Measurements from ENCODE around the gene KSR1. TPM values are rescaled to one million over a fixed set of nuclear protein-coding genes. Genes with fewer than 3 reads are reported as not detected.

Gene KSR1
- total RNA-seq, 1 donor from 2014 or later, result 40.3 TPM

DNA sequence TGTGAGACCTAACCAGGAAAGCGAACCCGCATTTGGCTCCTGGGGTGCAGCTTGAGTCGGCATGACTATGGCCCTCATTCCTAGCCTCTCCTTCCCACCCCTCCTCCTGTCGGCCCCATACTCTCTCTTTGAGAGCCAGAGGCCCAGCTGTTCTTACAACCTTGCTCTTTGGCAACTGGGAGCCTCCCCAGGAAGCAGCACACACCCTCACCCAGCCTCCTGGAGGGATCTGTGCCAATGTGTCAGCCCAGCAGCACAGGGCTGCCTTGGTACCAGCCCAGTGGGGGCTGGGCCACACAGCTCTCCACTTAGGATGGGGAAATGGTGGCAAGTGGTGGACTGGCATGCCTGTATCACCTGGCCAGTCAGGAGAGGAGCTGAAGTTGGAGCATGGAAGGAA is 104.4 kb downstream of the KSR1 start:
- Histone ChIP-seq H3K36me3 (no peaks in the 10 kb centered on the region), H3K27ac (peak overlapping the region; percentile 71), H3K4me3 (peak overlapping the region in 1 of 2 donors; percentile 6), H3K4me1 (peaks cover 23% of the 10 kb centered on the region), H3K27me3 (no peaks in the 10 kb centered on the region), H3K9me3 (no peaks in the 10 kb centered on the region)
- no peak for TF ChIP-seq POLR2A (IDR thresholded peaks at IDR 0.05)
- no peak for DNase-seq (ENCODE audit: extremely low spot score in 2 of 2)
- intact Hi-C loops (cut with DNase I), result loop anchor here (10.0 kb wide), 1 partner anchor 106 kb away; the partner anchor contains the start of gene KSR1

GRCh38 chr17:27562777-27563455 is 106.7 kb downstream of the KSR1 start:
- Histone ChIP-seq H3K9me3 (no peaks in the 10 kb centered on the region), H3K27me3 (no peaks in the 10 kb centered on the region), H3K36me3 (no peaks in the 10 kb centered on the region), H3K4me3 (no peak overlapping the region), H3K4me1 (peaks cover 38% of the 10 kb centered on the region), H3K27ac (no peak overlapping the region)
- intact Hi-C loops (cut with DNase I), result loop anchor here (10.0 kb wide), 1 partner anchor 108 kb away; the partner anchor contains the start of gene KSR1
- DNase-seq (ENCODE audit: extremely low spot score in 2 of 2), result no peak
- no peak for TF ChIP-seq POLR2A (IDR thresholded peaks at IDR 0.05)
- TF ChIP-seq POLR2AphosphoS5 (IDR thresholded peaks at IDR 0.05; ENCODE audit: insufficient read depth in 1 of 2, low read depth in 1 of 2), result no peak
- no peak for TF ChIP-seq CTCF (IDR thresholded peaks at IDR 0.05)

- Histone ChIP-seq H3K27ac (no peak overlapping the region), H3K9me3 (no peaks in the 10 kb centered on the region), H3K36me3 (no peaks in the 10 kb centered on the region), H3K4me1 (peaks cover 44% of the 10 kb centered on the region), H3K4me3 (no peak overlapping the region), H3K27me3 (no peaks in the 10 kb centered on the region)
- intact Hi-C loops (cut with DNase I), result loop anchor here (10.0 kb wide), 1 partner anchor 109 kb away; the partner anchor contains the start of gene KSR1
- TF ChIP-seq POLR2AphosphoS5 (IDR thresholded peaks at IDR 0.05; ENCODE audit: insufficient read depth in 1 of 2, low read depth in 1 of 2) (peak in 1 of 2 donors; percentile 48), CTCF (IDR thresholded peaks at IDR 0.05) (no peak), POLR2A (IDR thresholded peaks at IDR 0.05) (no peak)
- DNase-seq (ENCODE audit: extremely low spot score in 2 of 2), result no peak
Observed at GRCh38 chr17:27563532-27563931, 107.3 kb downstream of the KSR1 start.

- peaks cover 48% of the 10 kb centered on the region for H3K4me1 ChIP-seq
- H3K27ac ChIP-seq, result peak overlapping the region; percentile 5
- no peak overlapping the region for H3K4me3 ChIP-seq
- H3K9me3 ChIP-seq, result no peaks in the 10 kb centered on the region
- no peaks in the 10 kb centered on the region for H3K36me3 ChIP-seq
- intact Hi-C loops (cut with DNase I), result loop anchor here (10.0 kb wide), 1 partner anchor 110 kb away; the partner anchor contains the start of gene KSR1
- DNase-seq (ENCODE audit: extremely low spot score in 2 of 2), result no peak
- TF ChIP-seq POLR2AphosphoS5 (IDR thresholded peaks at IDR 0.05; ENCODE audit: insufficient read depth in 1 of 2, low read depth in 1 of 2) (no peak), CTCF (IDR thresholded peaks at IDR 0.05) (no peak), POLR2A (IDR thresholded peaks at IDR 0.05) (no peak)
- no peaks in the 10 kb centered on the region for H3K27me3 ChIP-seq
Observed at GRCh38 chr17:27564463-27564862, 108.2 kb downstream of the KSR1 start.

DNA sequence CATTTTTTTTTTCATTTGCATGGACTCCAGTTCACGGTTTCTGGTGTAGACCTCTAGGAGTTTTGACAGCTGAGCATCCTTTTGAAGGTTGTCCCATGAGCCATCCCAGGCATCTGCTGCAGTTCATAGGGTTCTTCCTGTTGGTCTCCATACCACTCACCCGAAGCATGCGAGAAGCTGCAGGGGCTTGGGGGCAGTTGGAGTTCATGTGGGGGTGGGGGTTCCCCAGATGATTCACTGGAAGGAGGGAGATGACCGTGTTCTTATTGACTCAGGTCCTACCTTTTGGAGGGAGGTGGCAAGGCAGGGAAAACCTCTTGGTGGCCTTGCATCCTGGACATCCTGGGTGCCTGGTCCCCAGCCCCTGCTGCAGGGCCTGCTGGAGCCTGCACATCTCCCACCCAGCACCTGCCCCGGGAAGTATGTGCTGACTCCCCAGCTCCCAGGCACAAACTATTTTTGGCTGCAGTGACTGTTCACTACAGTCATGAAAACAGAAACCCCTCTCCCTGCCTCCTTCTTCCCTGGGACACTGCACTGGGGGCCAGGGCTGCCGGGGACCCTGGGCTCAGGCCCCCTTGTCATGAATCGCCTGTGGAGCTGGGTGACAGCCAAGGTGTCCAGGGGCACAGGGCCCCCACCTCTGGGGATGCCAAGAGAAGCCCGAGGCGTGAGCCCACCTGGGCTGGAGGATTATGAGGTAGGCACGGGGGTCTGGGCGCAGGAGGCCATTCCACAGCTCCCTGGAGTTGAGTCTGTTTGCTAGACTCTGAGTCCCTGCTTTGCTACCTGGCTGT is 109.8 kb downstream of the KSR1 start:
- Histone ChIP-seq H3K27ac (no peak overlapping the region), H3K9me3 (no peaks in the 10 kb centered on the region), H3K4me3 (no peak overlapping the region), H3K36me3 (no peaks in the 10 kb centered on the region), H3K4me1 (peaks cover 41% of the 10 kb centered on the region), H3K27me3 (no peaks in the 10 kb centered on the region)
- DNase-seq (ENCODE audit: extremely low spot score in 2 of 2), result no peak
- TF ChIP-seq POLR2AphosphoS5 (IDR thresholded peaks at IDR 0.05; ENCODE audit: insufficient read depth in 1 of 2, low read depth in 1 of 2) (no peak), POLR2A (IDR thresholded peaks at IDR 0.05) (no peak), CTCF (IDR thresholded peaks at IDR 0.05) (no peak)
- intact Hi-C loops (cut with DNase I), result loop anchor here (10.0 kb wide), 1 partner anchor 111 kb away; the partner anchor contains the start of gene KSR1

All from vagina (tissue), 2 donors.